ENCODE results near the gene ELMO3. TPM values are rescaled to one million over a fixed set of nuclear protein-coding genes. Genes with fewer than 3 reads are reported as not detected.
A peak's percentile ranks its signal among the peaks of the same experiment; 100 is the strongest.

ELMO3 gene
- total and polyA plus RNA-seq, 9 donors: 1.1 to 14.8 (median 2.7) TPM; not detected in 1

- no peak overlapping the region for H3K4me3 ChIP-seq
- 76 to 82% (median 76%) methylated on average over 18 to 26 of the region's 26 CpGs for WGBS, 3 donors
- H3K4me1 ChIP-seq (ENCODE audit: insufficient read depth): peaks cover 5% of the 10 kb centered on the region
- intact Hi-C loops (cut with DNase I): loop anchor here in 1 of 4 donors (10.0 kb wide), 1 partner anchor 213 kb away; no protein-coding TSS in a partner anchor
- H3K36me3 ChIP-seq: no peaks in the 10 kb centered on the region
- DNase-seq: peak in 3 of 5 donors; percentile 37 to 47 (median 46)
- no peak overlapping the region for H3K27ac ChIP-seq
- TF ChIP-seq EP300 (IDR thresholded peaks at IDR 0.05): no peak
- TF ChIP-seq, protein P1, sequence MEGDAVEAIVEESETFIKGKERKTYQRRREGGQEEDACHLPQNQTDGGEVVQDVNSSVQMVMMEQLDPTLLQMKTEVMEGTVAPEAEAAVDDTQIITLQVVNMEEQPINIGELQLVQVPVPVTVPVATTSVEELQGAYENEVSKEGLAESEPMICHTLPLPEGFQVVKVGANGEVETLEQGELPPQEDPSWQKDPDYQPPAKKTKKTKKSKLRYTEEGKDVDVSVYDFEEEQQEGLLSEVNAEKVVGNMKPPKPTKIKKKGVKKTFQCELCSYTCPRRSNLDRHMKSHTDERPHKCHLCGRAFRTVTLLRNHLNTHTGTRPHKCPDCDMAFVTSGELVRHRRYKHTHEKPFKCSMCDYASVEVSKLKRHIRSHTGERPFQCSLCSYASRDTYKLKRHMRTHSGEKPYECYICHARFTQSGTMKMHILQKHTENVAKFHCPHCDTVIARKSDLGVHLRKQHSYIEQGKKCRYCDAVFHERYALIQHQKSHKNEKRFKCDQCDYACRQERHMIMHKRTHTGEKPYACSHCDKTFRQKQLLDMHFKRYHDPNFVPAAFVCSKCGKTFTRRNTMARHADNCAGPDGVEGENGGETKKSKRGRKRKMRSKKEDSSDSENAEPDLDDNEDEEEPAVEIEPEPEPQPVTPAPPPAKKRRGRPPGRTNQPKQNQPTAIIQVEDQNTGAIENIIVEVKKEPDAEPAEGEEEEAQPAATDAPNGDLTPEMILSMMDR (IDR thresholded peaks at IDR 0.05): peak in 1 of 3 donors; percentile 6
- TF ChIP-seq POLR2A (IDR thresholded peaks at IDR 0.05): no peak
- no peaks in the 10 kb centered on the region for H3K9me3 ChIP-seq
- no peaks in the 10 kb centered on the region for H3K27me3 ChIP-seq
Observed at GRCh38 chr16:67187175-67187890, 11.6 kb upstream of the ELMO3 start.

DNA sequence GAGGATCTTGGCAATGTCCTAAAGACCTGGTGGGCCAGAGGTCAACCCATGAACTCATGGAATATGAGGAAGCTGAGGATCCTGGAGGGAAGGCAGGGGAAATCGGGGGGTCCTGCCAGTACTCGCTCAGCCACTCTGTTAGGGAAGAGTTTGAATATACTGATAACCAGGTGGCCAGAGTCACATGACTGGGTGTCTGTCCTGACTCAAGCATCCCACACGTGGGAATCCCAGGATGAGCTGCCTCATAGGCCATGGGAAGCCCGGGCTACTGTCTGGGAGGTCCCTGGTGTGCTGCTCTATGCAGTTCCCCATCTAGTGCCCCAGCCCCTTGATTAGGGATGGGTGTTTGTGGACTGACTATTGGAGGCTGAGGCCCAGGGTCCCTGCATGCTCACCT is 10.6 kb upstream of the ELMO3 start:
- 53 to 70% (median 62%) methylated on average over 4 of the region's 4 CpGs for WGBS, 3 donors
- intact Hi-C loops (cut with DNase I): loop anchor here in 1 of 4 donors (10.0 kb wide), 1 partner anchor 214 kb away; no protein-coding TSS in a partner anchor
- no peak overlapping the region for H3K4me3 ChIP-seq
- DNase-seq: no peak
- no peaks in the 10 kb centered on the region for H3K27me3 ChIP-seq
- no peaks in the 10 kb centered on the region for H3K9me3 ChIP-seq
- H3K27ac ChIP-seq: no peak overlapping the region
- no peaks in the 10 kb centered on the region for H3K36me3 ChIP-seq
- H3K4me1 ChIP-seq (ENCODE audit: insufficient read depth): peaks cover 13% of the 10 kb centered on the region
- TF ChIP-seq EP300 (IDR thresholded peaks at IDR 0.05) (no peak), POLR2A (IDR thresholded peaks at IDR 0.05) (no peak)
- TF ChIP-seq, protein P1 (IDR thresholded peaks at IDR 0.05): no peak

DNA sequence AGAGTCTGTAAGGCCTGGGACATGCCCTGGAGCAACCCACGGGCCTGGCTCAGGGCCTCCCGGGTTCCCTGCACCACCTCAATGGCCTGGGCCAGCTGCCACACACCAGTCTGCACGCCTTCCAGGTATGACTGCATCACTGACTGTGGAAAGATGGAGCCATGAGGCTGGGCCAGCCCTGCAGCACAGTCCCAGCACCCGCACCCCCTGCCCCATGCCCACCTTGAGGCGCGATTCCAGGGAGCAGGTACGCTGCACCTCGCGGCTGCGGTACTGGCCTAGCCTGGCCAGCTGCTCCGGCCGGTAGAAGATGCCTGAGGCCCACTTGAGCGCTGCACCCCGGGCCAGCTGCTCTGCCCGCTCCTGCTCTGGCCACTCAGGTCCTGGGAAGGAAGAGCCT is 10.1 kb upstream of the ELMO3 start:
- Histone ChIP-seq H3K27me3 (no peaks in the 10 kb centered on the region), H3K27ac (no peak overlapping the region), H3K4me3 (no peak overlapping the region), H3K9me3 (no peaks in the 10 kb centered on the region), H3K4me1 (ENCODE audit: insufficient read depth) (peaks cover 14% of the 10 kb centered on the region), H3K36me3 (no peaks in the 10 kb centered on the region)
- intact Hi-C loops (cut with DNase I): loop anchor here in 1 of 4 donors (10.0 kb wide), 1 partner anchor 214 kb away; no protein-coding TSS in a partner anchor
- DNase-seq: peak in 1 of 5 donors; percentile 33
- no peak for TF ChIP-seq EP300 (IDR thresholded peaks at IDR 0.05)
- no peak for TF ChIP-seq POLR2A (IDR thresholded peaks at IDR 0.05)
- TF ChIP-seq, protein P1 (IDR thresholded peaks at IDR 0.05): no peak
- WGBS, 3 donors: 86 to 91% (median 90%) methylated on average over 15 of the region's 15 CpGs

- intact Hi-C loops (cut with DNase I): no loop called here
- no peak for DNase-seq
- H3K9me3 ChIP-seq: no peaks in the 10 kb centered on the region
- H3K4me1 ChIP-seq (ENCODE audit: insufficient read depth): peaks cover 13% of the 10 kb centered on the region
- no peaks in the 10 kb centered on the region for H3K36me3 ChIP-seq
- 6 to 18% (median 14%) methylated on average over 6 of the region's 6 CpGs for WGBS, 3 donors
- H3K27me3 ChIP-seq: no peaks in the 10 kb centered on the region
- H3K27ac ChIP-seq: no peak within 1 kb of the TSS
- TF ChIP-seq POLR2A (IDR thresholded peaks at IDR 0.05) (no peak), EP300 (IDR thresholded peaks at IDR 0.05) (no peak)
- TF ChIP-seq, protein P1 (IDR thresholded peaks at IDR 0.05): no peak
- H3K4me3 ChIP-seq: no peak within 1 kb of the TSS
Observed at GRCh38 chr16:67190041-67190440, 8.9 kb upstream of the ELMO3 start, which contains the start of gene EXOC3L1. Gene EXOC3L1, minus strand, starts transcription at chr16:67190136. Its CDS starts 460 bp downstream, at chr16:67189676.

Data from ovary (tissue), 9 donors.